NCI-H82 treated with DMSO at 0.1 percent for 48 hours (cell line): Measurements from ENCODE around the gene MARCHF7.

Experiments used
- DNase-seq: peaks from one replicate; lab custom pipeline; 2025; ENCODE audit not compliant: unreplicated experiment; lab: John Stamatoyannopoulos, UW

MARCHF7 gene

GRCh38 chr2:159760326-159760725 is 48.0 kb downstream of the MARCHF7 start:
- DNase-seq, result no peak

GRCh38 chr2:159762075-159762474 is 49.8 kb downstream of the MARCHF7 start:
- DNase-seq, result no peak
